K562 (cell line): ENCODE measurements around the gene COL11A2. TPM values are rescaled to one million over a fixed set of nuclear protein-coding genes. Genes with fewer than 3 reads are reported as not detected.

ENCODE experiments used
- EP300 ChIP-seq: IDR thresholded peaks from 2 replicates; pipeline ENCODE4 v1.6.1; 2012; ENCODE audit warnings: low read length, improper control_type of control experiment
- FOXA1 ChIP-seq: fragments of 450-650 bp; IDR thresholded peaks from 2 replicates; pipeline ENCODE4 v1.6.1; 2016; ENCODE audit warnings: mild to moderate bottlenecking, borderline replicate concordance
- HDAC2 ChIP-seq: fragments of 450-650 bp; IDR thresholded peaks from 2 replicates; pipeline ENCODE4 v1.6.1; 2016; ENCODE audit warnings: mild to moderate bottlenecking
- KDM1A ChIP-seq, 2 experiments: fragments of 450-650 bp; IDR thresholded peaks; 2 replicates each; pipeline ENCODE4 v1.6.1; 2016; ENCODE audit warnings: mild to moderate bottlenecking in 2 of 2
- MCM7 ChIP-seq, 2 experiments: fragments of 450-650 bp; IDR thresholded peaks; 2 replicates each; pipeline ENCODE4 v1.6.1; 2016 to 2018
- MTF1 ChIP-seq: fragments of 250-450 bp; sonication (Bioruptor Pico); IDR thresholded peaks from 2 replicates; pipeline ENCODE4 v1.9.0; 2021; ENCODE audit warnings: moderate library complexity, mild to moderate bottlenecking, inconsistent platforms, borderline replicate concordance
- POLR2AphosphoS2 ChIP-seq: IDR thresholded peaks from 2 replicates; pipeline ENCODE4 v1.6.1; 2012; ENCODE audit warnings: low read length, improper control_type of control experiment
- POU5F1 ChIP-seq: fragments of 150-350 bp; IDR thresholded peaks from 2 replicates; pipeline ENCODE4 v1.6.1; 2014; ENCODE audit warnings: borderline replicate concordance, low read length, low read depth, mild to moderate bottlenecking; ENCODE audit not compliant: partially characterized antibody
- SIN3B ChIP-seq: fragments of 450-650 bp; IDR thresholded peaks from 2 replicates; pipeline ENCODE4 v1.6.1; 2017; ENCODE audit warnings: low read depth, mild to moderate bottlenecking, moderate library complexity
- TAL1 ChIP-seq: fragments of 450-650 bp; IDR thresholded peaks from 2 replicates; pipeline ENCODE4 v1.6.1; 2016; ENCODE audit warnings: mild to moderate bottlenecking
- U2AF2 ChIP-seq: fragments of 200-400 bp; formaldehyde crosslinking; optimal IDR thresholded peaks from 2 replicates; pipeline ENCODE3; 2017; ENCODE audit warnings: low read depth, mild to moderate bottlenecking, low read length
- XRCC3 ChIP-seq: fragments of 450-650 bp; IDR thresholded peaks from 2 replicates; pipeline ENCODE4 v1.6.1; 2017; ENCODE audit warnings: mild to moderate bottlenecking, moderate library complexity
- ZEB2 ChIP-seq: fragments of 450-650 bp; IDR thresholded peaks from 2 replicates; pipeline ENCODE4 v1.6.1; 2016
- ZNF253 ChIP-seq: fragments of 250-450 bp; sonication (Bioruptor Pico); conservative IDR thresholded peaks from 2 replicates; pipeline ENCODE4 v1.6.1; 2021; ENCODE audit warnings: mild to moderate bottlenecking
- ZNF57 ChIP-seq: fragments of 450-650 bp; formaldehyde crosslinking; IDR thresholded peaks from 2 replicates; pipeline ENCODE4 v1.4.0; 2020; ENCODE audit warnings: mild to moderate bottlenecking, moderate library complexity
- ZNF583 ChIP-seq: fragments of 250-450 bp; sonication (Bioruptor Pico); IDR thresholded peaks from 2 replicates; pipeline ENCODE4 v1.4.0; 2020
- polyA plus RNA-seq, 8 experiments: library from polyadenylated mRNA; depleted of rRNA in 4 of 8; stranded (reverse) in 5 of 8; unstranded in 3 of 8; fragments of >200 nt; fragmentation: Nextera tagmentation in 2 of 8; fragmentation: Illumina TruSeq in 1 of 8; extraction: Ambion mirVana in 2 of 8; extraction: Trizol in 1 of 8; gene quantifications; 2 replicates each; pipeline versions ENCODE4 v1.2.1 to v1.2.3, GENCODE V29; 2011 to 2014; ENCODE audit warnings: inconsistent platforms in 1 of 8, missing spikeins in 1 of 8
- total RNA-seq, 7 experiments: library from RNA; depleted of rRNA in 6 of 7; stranded (reverse); fragments of >200 nt in 6 of 7; fragmentation: Illumina TruSeq in 2 of 7; extraction: Trizol in 2 of 7; gene quantifications; 2 replicates each; pipeline versions ENCODE4 v1.2.1 to v1.2.3, GENCODE V29; 2011 to 2021; ENCODE audit warnings: low replicate concordance in 1 of 7
- TF ChIP-seq, protein P1 (sequence below): IDR thresholded peaks from 3 replicates; pipeline ENCODE4 v1.6.1; 2011; ENCODE audit warnings: borderline replicate concordance, mild to moderate bottlenecking, moderate library complexity; ENCODE audit not compliant: insufficient read length; ENCODE audit errors: extremely low read depth
- TF ChIP-seq, protein P2 (sequence below): fragments of 250-450 bp; sonication (Bioruptor Pico); IDR thresholded peaks from 2 replicates; pipeline ENCODE4 v1.4.0; 2020; ENCODE audit warnings: mild to moderate bottlenecking
- TF ChIP-seq, protein P3 (sequence below), 3 experiments: IDR thresholded peaks in 2 of 3; conservative IDR thresholded peaks in 1 of 3; 2 replicates each; pipeline ENCODE4 v1.5.1; 2011 to 2012; ENCODE audit warnings: low read length in 3 of 3, mild to moderate bottlenecking in 3 of 3, control low read depth in 2 of 3, improper control_type of control experiment in 1 of 3, inconsistent platforms in 1 of 3, low read depth in 1 of 3, mixed read lengths in 1 of 3, moderate library complexity in 1 of 3; ENCODE audit not compliant: insufficient read depth in 2 of 3
- TF ChIP-seq, protein P4 (sequence below), 2 experiments: fragments of 450-650 bp; IDR thresholded peaks; 2 replicates each; pipeline ENCODE4 v1.6.1; 2016

The COL11A2 gene
- total and polyA plus RNA-seq, 9 of the 15 experiments (the other 6 are each of a cell fraction or from before 2014, with no cell fraction given), result 0.04 to 0.35 (median 0.09) TPM; not detected in 1

DNA sequence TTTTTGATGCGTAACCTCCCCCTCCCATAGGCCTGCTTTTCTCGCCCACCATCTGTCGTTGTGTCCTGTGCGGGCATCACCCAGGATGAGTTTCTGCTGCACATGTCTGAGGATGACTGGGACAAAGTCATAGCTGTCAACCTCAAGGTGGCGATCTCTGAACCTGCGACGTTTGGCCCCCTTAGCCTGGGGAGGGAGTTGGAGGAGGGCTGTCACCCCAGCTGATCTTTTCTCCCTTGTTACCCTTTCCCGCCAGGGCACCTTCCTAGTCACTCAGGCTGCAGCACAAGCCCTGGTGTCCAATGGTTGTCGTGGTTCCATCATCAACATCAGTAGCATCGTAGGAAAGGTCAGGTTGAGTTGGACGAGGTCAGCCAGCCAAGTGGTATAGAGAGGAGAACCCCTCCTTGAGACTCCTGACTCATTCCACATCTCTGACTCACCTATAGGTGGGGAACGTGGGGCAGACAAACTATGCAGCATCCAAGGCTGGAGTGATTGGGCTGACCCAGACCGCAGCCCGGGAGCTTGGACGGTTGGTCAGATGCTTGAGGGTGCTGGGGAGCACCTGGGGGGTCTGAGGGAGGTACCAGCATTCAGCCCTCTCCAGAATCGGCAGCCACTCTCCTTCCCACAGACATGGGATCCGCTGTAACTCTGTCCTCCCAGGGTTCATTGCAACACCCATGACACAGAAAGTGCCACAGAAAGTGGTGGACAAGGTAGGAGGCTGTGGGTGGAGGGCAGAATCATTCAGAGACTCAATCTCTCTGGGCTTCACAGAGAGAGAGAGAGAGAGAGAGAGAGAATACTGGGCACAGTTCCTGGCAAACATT is 13.1 kb upstream of the COL11A2 start (continued):
- TF ChIP-seq U2AF2 (no peak), MTF1 (no peak), FOXA1 (no peak), ZEB2 (peak; percentile 67; the same call in 1 of the 2 replicates), XRCC3 (no peak), MCM7 (IDR thresholded peaks at IDR 0.05) (no peak), ZNF57 (CRISPR knock-in tag) (no peak), TAL1 (no peak), ZNF253 (CRISPR knock-in tag) (no peak), HDAC2 (peak; percentile 50), SIN3B (no peak), ZNF583 (CRISPR knock-in tag) (no peak), POU5F1 (no peak), EP300 (no peak), POLR2AphosphoS2 (no peak), KDM1A (IDR thresholded peaks at IDR 0.05) (peak; percentile 6 to 71; a peak in 1 of 4 replicates)
- TF ChIP-seq, protein P1, sequence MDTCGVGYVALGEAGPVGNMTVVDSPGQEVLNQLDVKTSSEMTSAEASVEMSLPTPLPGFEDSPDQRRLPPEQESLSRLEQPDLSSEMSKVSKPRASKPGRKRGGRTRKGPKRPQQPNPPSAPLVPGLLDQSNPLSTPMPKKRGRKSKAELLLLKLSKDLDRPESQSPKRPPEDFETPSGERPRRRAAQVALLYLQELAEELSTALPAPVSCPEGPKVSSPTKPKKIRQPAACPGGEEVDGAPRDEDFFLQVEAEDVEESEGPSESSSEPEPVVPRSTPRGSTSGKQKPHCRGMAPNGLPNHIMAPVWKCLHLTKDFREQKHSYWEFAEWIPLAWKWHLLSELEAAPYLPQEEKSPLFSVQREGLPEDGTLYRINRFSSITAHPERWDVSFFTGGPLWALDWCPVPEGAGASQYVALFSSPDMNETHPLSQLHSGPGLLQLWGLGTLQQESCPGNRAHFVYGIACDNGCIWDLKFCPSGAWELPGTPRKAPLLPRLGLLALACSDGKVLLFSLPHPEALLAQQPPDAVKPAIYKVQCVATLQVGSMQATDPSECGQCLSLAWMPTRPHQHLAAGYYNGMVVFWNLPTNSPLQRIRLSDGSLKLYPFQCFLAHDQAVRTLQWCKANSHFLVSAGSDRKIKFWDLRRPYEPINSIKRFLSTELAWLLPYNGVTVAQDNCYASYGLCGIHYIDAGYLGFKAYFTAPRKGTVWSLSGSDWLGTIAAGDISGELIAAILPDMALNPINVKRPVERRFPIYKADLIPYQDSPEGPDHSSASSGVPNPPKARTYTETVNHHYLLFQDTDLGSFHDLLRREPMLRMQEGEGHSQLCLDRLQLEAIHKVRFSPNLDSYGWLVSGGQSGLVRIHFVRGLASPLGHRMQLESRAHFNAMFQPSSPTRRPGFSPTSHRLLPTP, result no peak
- TF ChIP-seq, protein P2, sequence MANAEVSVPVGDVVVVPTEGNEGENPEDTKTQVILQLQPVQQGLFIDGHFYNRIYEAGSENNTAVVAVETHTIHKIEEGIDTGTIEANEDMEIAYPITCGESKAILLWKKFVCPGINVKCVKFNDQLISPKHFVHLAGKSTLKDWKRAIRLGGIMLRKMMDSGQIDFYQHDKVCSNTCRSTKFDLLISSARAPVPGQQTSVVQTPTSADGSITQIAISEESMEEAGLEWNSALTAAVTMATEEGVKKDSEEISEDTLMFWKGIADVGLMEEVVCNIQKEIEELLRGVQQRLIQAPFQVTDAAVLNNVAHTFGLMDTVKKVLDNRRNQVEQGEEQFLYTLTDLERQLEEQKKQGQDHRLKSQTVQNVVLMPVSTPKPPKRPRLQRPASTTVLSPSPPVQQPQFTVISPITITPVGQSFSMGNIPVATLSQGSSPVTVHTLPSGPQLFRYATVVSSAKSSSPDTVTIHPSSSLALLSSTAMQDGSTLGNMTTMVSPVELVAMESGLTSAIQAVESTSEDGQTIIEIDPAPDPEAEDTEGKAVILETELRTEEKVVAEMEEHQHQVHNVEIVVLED (CRISPR knock-in tag), result no peak
- TF ChIP-seq, protein P3, sequence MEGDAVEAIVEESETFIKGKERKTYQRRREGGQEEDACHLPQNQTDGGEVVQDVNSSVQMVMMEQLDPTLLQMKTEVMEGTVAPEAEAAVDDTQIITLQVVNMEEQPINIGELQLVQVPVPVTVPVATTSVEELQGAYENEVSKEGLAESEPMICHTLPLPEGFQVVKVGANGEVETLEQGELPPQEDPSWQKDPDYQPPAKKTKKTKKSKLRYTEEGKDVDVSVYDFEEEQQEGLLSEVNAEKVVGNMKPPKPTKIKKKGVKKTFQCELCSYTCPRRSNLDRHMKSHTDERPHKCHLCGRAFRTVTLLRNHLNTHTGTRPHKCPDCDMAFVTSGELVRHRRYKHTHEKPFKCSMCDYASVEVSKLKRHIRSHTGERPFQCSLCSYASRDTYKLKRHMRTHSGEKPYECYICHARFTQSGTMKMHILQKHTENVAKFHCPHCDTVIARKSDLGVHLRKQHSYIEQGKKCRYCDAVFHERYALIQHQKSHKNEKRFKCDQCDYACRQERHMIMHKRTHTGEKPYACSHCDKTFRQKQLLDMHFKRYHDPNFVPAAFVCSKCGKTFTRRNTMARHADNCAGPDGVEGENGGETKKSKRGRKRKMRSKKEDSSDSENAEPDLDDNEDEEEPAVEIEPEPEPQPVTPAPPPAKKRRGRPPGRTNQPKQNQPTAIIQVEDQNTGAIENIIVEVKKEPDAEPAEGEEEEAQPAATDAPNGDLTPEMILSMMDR (IDR thresholded peaks at IDR 0.05 in 2 of 3, conservative IDR thresholded peaks at IDR 0.05 in 1 of 3; ENCODE audit: insufficient read depth in 2 of 3, low read depth in 1 of 3, low read length in 3 of 3), result peak; percentile 23 to 49 (median 28); a peak in 4 of 6 replicates
- TF ChIP-seq, protein P4, sequence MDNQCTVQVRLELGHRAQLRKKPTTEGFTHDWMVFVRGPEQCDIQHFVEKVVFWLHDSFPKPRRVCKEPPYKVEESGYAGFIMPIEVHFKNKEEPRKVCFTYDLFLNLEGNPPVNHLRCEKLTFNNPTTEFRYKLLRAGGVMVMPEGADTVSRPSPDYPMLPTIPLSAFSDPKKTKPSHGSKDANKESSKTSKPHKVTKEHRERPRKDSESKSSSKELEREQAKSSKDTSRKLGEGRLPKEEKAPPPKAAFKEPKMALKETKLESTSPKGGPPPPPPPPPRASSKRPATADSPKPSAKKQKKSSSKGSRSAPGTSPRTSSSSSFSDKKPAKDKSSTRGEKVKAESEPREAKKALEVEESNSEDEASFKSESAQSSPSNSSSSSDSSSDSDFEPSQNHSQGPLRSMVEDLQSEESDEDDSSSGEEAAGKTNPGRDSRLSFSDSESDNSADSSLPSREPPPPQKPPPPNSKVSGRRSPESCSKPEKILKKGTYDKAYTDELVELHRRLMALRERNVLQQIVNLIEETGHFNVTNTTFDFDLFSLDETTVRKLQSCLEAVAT (IDR thresholded peaks at IDR 0.05), result no peak
